Measurements from ENCODE around the gene DPM1. TPM values are rescaled to one million over a fixed set of nuclear protein-coding genes. Genes with fewer than 3 reads are reported as not detected.

The DPM1 gene
- total RNA-seq, 2 donors from 2014 or later, result 31.6 to 61.6 TPM

- Histone ChIP-seq H3K27me3 (replicated peaks; ENCODE audit: insufficient read depth) (no peaks in the 10 kb centered on the region), H3K4me1 (replicated peaks) (no peaks in the 10 kb centered on the region), H3K27ac (no peak overlapping the region), H3K36me3 (no peaks in the 10 kb centered on the region), H3K4me3 (no peak overlapping the region), H3K9me3 (no peaks in the 10 kb centered on the region)
- TF ChIP-seq CTCF (IDR thresholded peaks at IDR 0.05), result no peak
- no peak for TF ChIP-seq POLR2AphosphoS5 (IDR thresholded peaks at IDR 0.05)
- no peak for TF ChIP-seq POLR2A (IDR thresholded peaks at IDR 0.05)
- no peak for DNase-seq (ENCODE audit: low spot score)
- 58% methylated on average over 2 of the region's 2 CpGs for WGBS
- intact Hi-C loops (cut with DNase I), result no loop called here
Observed at GRCh38 chr20:50913690-50914375, 44.5 kb downstream of the DPM1 start.

GRCh38 chr20:50911716-50912115 is 46.6 kb downstream of the DPM1 start:
- TF ChIP-seq POLR2A (IDR thresholded peaks at IDR 0.05) (no peak), POLR2AphosphoS5 (IDR thresholded peaks at IDR 0.05) (no peak), CTCF (IDR thresholded peaks at IDR 0.05) (no peak)
- Histone ChIP-seq H3K4me1 (replicated peaks) (no peaks in the 10 kb centered on the region), H3K27ac (no peak overlapping the region), H3K27me3 (replicated peaks; ENCODE audit: insufficient read depth) (no peaks in the 10 kb centered on the region), H3K36me3 (no peaks in the 10 kb centered on the region), H3K4me3 (no peak overlapping the region), H3K9me3 (no peaks in the 10 kb centered on the region)
- intact Hi-C loops (cut with DNase I), result no loop called here
- WGBS, result 48% methylated on average over 1 of the region's 1 CpG
- DNase-seq (ENCODE audit: low spot score), result no peak

GRCh38 chr20:50911030-50911429 is 47.3 kb downstream of the DPM1 start:
- 72% methylated on average over 3 of the region's 3 CpGs for WGBS
- Histone ChIP-seq H3K4me3 (no peak overlapping the region), H3K9me3 (no peaks in the 10 kb centered on the region), H3K27ac (no peak overlapping the region), H3K27me3 (replicated peaks; ENCODE audit: insufficient read depth) (no peaks in the 10 kb centered on the region), H3K36me3 (no peaks in the 10 kb centered on the region), H3K4me1 (replicated peaks) (no peaks in the 10 kb centered on the region)
- no peak for TF ChIP-seq CTCF (IDR thresholded peaks at IDR 0.05)
- TF ChIP-seq POLR2A (IDR thresholded peaks at IDR 0.05), result no peak
- no peak for TF ChIP-seq POLR2AphosphoS5 (IDR thresholded peaks at IDR 0.05)
- intact Hi-C loops (cut with DNase I), result no loop called here
- no peak for DNase-seq (ENCODE audit: low spot score)

GRCh38 chr20:50909413-50909812 is 48.9 kb downstream of the DPM1 start:
- no peaks in the 10 kb centered on the region for H3K36me3 ChIP-seq
- H3K27ac ChIP-seq, result no peak overlapping the region
- H3K9me3 ChIP-seq, result no peaks in the 10 kb centered on the region
- H3K4me3 ChIP-seq, result no peak overlapping the region
- no peak for DNase-seq (ENCODE audit: low spot score)
- whole genome bisulfite sequencing, result 77% methylated on average over 3 of the region's 3 CpGs
- no peaks in the 10 kb centered on the region for H3K27me3 ChIP-seq (replicated peaks; ENCODE audit: insufficient read depth)
- intact Hi-C loops (cut with DNase I), result no loop called here
- no peaks in the 10 kb centered on the region for H3K4me1 ChIP-seq (replicated peaks)
- TF ChIP-seq POLR2AphosphoS5 (IDR thresholded peaks at IDR 0.05) (no peak), CTCF (IDR thresholded peaks at IDR 0.05) (no peak), POLR2A (IDR thresholded peaks at IDR 0.05) (no peak)

- H3K9me3 ChIP-seq, result no peaks in the 10 kb centered on the region
- no peaks in the 10 kb centered on the region for H3K4me1 ChIP-seq (replicated peaks)
- TF ChIP-seq CTCF (IDR thresholded peaks at IDR 0.05) (no peak), POLR2AphosphoS5 (IDR thresholded peaks at IDR 0.05) (no peak), POLR2A (IDR thresholded peaks at IDR 0.05) (no peak)
- no peak for DNase-seq (ENCODE audit: low spot score)
- intact Hi-C loops (cut with DNase I), result no loop called here
- no peak overlapping the region for H3K4me3 ChIP-seq
- no peaks in the 10 kb centered on the region for H3K36me3 ChIP-seq
- no peak overlapping the region for H3K27ac ChIP-seq
- H3K27me3 ChIP-seq (replicated peaks; ENCODE audit: insufficient read depth), result no peaks in the 10 kb centered on the region
- 73% methylated on average over 6 of the region's 6 CpGs for WGBS
Observed at GRCh38 chr20:50904067-50904570, 54.2 kb downstream of the DPM1 start.
